HG03442 (cell line): ENCODE results near the gene PLA2G2D.

ENCODE experiments used
- ATAC-seq: cut with Tn5 transposase; IDR thresholded peaks from one replicate; pipeline ENCODE4 v1.9.1; 2021; ENCODE audit warnings: mild to moderate bottlenecking, moderate library complexity; ENCODE audit not compliant: unreplicated experiment

Gene PLA2G2D

GRCh38 chr1:20089328-20090077 is 29.8 kb downstream of the PLA2G2D start:
- ATAC-seq = no peak

- ATAC-seq = no peak
Measured at GRCh38 chr1:20087668-20088067, 31.7 kb downstream of the PLA2G2D start.

- ATAC-seq = no peak
Measured at GRCh38 chr1:20086800-20087199, 32.5 kb downstream of the PLA2G2D start.

DNA sequence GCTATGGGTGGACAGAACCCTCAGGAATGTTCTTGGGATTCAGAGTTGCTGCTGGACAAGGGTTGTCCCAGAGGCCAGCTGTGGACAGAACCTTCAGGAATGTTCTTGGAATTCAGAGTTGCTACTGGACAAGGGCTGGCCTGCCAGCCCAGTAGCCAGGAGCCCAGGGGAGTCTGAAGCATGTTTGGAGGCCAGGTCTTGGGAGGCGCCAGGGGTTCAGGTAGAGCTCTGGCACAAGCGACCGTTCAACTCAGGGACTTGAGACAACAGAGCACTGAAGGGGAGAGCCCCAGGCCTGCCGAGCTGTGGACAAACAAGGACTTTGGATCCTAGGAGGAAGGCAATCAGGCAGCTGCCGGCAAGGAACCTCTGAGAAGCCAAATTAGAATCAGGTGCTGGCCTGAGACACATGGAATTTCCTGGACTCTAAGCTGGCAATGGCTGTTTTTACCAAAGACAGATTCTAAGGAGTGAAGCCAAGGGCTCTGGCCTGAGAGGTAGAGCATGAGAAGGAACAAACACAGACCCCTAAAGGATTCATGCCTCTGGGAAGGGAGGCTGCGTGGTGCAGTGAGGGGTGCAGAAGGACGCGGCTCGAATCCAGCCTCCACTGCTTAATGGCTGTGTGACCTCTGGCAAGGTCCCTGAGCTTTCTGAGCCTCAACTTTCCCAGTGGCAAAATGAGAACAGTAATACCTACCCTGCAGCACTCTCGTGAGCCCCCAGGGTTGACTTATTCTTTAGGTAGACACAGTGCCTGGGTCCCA is 36.0 kb downstream of the PLA2G2D start:
- no peak for ATAC-seq

- no peak for ATAC-seq
Measured at GRCh38 chr1:20082772-20083171, 36.6 kb downstream of the PLA2G2D start.

DNA sequence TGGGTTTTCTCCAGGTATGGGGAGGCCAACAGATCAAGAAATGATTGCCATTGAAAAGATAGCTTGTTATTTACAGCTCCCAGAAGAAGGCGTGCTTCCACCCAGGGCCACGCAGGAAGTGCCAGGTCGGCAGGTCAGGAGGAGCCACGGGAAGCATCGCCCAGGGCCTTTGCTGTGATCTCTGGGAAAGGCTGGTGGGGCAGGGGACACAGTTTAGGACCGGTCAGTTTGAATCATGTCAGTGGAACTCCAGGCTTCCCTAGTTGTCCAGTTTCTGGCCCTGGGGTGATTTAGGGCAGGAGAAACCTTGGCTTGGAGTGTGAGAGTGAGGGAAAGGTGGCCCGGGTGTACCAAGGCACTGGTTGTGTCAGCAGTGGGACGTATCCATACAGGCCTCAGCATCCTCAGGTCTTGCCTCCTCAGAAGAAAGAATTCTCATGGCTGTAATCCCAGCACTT is 38.0 kb downstream of the PLA2G2D start:
- no peak for ATAC-seq

- no peak for ATAC-seq
Measured at GRCh38 chr1:20080441-20081352, 38.6 kb downstream of the PLA2G2D start.

DNA sequence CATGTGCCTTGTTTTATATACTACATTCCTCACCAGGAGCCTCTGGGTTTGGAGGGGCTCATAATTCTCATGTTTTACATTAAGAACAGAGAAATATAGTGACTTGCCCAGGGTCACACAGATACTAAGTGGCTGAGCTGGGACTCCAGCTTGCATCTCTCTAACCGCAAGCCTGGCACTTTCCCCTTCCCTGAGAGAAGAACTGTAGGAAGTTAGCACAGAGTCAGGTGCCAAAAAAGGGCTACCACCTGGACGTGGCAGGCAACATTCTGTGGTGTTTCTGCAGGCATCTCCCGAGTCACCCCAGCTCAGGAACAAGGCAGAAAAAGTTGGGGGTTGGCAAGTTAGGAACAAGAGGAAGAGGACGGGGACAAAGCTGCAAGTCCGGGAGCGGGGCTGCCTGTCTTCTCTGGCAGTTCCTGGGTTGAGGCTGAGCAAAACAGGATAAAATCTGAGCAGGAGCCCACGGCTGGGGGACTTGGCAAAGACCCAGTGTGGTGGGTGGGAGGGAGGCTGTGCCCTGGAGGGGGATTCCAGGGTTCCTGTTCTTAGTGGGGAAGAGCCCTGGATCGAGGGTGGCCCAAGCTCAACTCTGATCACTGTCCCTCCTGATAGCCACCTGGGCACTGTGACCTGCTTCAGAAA is 39.6 kb downstream of the PLA2G2D start:
- no peak for ATAC-seq

DNA sequence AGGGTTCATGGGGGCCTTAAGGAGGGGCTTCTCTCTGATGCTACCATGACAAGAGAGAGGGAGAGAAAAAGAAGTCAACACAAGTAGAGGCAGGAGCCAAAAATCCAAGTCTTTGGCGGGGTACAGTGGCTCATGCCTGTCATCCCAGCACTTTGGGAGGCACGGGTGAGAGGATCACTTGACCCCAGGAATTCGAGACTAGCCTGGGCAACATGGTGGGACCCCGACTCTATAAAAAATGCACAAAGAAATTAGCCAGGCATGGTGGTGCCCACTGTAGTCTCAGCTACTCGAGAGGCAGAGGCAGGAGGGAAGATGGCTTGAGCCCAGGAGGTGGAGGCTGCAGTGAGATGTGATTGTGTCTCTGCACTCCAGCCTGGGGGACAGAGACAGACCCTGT is 40.6 kb downstream of the PLA2G2D start:
- ATAC-seq = no peak

DNA sequence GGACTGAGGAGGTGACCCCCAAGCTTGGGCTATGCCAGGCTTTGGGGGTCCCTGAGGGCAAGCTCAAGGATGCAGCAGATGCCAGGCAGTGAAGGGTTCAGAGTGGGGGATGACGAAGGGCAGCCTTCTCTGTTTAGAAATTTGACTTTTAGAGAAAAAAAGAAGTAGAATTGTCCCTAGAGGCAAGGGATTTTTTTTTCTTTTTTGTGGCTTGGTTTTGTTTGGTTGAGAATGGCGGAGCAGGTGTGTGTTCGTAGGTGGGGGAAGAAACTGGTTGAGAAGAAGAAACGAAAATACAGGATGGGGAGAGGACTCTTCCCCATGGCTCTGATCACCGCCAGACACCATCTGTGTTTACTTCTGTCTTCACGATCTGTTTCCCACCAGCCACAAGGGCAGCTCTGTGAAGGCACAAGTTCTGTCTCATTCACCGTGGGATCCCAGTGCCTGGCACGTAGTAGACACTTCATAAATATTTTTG is 41.1 kb downstream of the PLA2G2D start:
- ATAC-seq = no peak

- no peak for ATAC-seq
Measured at GRCh38 chr1:20076710-20077461, 42.5 kb downstream of the PLA2G2D start.

DNA sequence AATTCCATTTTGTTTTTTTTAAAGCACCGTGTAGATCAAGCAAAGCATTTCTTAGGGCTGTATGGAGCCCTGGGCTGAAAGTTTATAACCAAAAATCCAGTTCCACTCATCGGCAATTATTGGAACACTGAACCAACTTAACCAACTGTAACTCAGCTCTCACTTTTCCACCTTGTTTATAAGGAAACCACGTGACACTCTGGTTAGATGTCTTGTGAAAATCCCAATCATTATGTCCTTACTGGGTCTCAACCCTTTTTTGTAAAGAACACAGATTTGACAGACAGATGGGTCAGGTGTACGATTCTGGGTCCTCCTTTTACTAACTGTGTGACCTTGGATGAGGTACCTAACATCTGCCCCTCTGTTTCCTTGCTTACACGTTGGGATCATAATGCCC is 43.1 kb downstream of the PLA2G2D start:
- ATAC-seq = no peak

DNA sequence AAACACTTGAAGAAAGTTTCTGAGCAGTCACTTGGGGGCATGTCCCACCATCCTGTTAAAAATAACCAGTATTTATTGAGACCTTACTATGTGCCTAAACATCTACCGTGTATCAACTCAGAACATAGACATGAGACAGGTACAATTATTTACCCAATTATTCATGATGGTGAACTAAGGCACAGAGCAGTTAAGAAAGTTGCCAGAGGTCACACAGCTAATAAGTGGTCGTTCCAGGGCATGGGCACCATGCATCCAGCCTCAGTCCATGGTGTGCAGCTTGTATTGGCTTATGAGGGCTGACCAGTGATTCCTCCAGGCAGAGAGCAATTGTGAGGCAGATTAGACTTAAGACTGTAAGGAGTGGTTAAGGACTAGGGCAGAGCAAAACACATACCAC is 44.0 kb downstream of the PLA2G2D start:
- no peak for ATAC-seq

- ATAC-seq = no peak
Measured at GRCh38 chr1:20074725-20075171, 44.6 kb downstream of the PLA2G2D start.

- ATAC-seq = no peak
Measured at GRCh38 chr1:20074055-20074724, 45.1 kb downstream of the PLA2G2D start.

DNA sequence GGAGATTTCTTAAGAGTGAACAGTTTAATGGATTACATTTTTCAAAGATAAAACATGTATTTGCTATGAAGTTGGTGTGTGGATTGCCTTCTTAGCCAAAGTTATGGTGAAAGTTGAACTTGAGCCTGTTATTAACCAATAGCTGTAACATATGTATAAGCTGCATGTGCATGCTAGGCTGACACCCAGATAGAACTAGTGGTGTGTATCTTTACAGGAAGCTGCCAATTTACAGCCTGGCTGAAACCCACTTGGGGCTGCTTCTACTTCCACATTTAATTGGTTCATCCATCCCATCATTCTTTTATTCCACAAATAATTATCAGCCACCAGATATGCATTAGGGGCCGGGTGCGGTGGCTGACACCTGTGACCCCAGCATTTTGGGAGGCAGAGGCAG is 46.1 kb downstream of the PLA2G2D start:
- ATAC-seq = no peak

- ATAC-seq = no peak
Measured at GRCh38 chr1:20072771-20073170, 46.6 kb downstream of the PLA2G2D start.

GRCh38 chr1:20071416-20071815 is 47.9 kb downstream of the PLA2G2D start:
- no peak for ATAC-seq

- no peak for ATAC-seq
Measured at GRCh38 chr1:20070357-20070756, 49.0 kb downstream of the PLA2G2D start.
